ENCODE results near the gene HSPA1L. TPM values are rescaled to one million over a fixed set of nuclear protein-coding genes. Genes with fewer than 3 reads are reported as not detected.
A peak's percentile ranks its signal among the peaks of the same experiment; 100 is the strongest.
"Not testable (repeated sequence)": the region's sequence is repeated elsewhere in the genome, so short reads cannot be mapped to it uniquely, and the experiment has no call there.

The HSPA1L gene
- total and polyA plus RNA-seq, 10 of the 15 experiments (the other 5 are each of a cell fraction or from before 2014, with no cell fraction given), result 0.69 to 2.5 (median 1.5) TPM

GRCh38 chr6:31817929-31818511, 2.9 kb upstream of the HSPA1L start (continued):
- TF ChIP-seq, protein P1, sequence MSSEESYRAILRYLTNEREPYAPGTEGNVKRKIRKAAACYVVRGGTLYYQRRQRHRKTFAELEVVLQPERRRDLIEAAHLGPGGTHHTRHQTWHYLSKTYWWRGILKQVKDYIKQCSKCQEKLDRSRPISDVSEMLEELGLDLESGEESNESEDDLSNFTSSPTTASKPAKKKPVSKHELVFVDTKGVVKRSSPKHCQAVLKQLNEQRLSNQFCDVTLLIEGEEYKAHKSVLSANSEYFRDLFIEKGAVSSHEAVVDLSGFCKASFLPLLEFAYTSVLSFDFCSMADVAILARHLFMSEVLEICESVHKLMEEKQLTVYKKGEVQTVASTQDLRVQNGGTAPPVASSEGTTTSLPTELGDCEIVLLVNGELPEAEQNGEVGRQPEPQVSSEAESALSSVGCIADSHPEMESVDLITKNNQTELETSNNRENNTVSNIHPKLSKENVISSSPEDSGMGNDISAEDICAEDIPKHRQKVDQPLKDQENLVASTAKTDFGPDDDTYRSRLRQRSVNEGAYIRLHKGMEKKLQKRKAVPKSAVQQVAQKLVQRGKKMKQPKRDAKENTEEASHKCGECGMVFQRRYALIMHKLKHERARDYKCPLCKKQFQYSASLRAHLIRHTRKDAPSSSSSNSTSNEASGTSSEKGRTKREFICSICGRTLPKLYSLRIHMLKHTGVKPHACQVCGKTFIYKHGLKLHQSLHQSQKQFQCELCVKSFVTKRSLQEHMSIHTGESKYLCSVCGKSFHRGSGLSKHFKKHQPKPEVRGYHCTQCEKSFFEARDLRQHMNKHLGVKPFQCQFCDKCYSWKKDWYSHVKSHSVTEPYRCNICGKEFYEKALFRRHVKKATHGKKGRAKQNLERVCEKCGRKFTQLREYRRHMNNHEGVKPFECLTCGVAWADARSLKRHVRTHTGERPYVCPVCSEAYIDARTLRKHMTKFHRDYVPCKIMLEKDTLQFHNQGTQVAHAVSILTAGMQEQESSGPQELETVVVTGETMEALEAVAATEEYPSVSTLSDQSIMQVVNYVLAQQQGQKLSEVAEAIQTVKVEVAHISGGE (CRISPR knock-in tag; IDR thresholded peaks at IDR 0.05), result 0 out of 2 replicates have a peak, but pooled peaks have one; percentile 29

- H4K20me1 ChIP-seq (ENCODE audit: control insufficient read depth, insufficient read depth); in situ Hi-C loops (cut with MboI); H3K27me3 ChIP-seq (replicated peaks in 1 of 2; ENCODE audit: control insufficient read depth in 2 of 2, insufficient read depth in 2 of 2, low read length in 1 of 2); FAIRE-seq; ATAC-seq; DNase-seq (ENCODE audit: low read depth, low spot score); H3K9ac ChIP-seq (ENCODE audit: control insufficient read depth, insufficient read depth, low read length); intact Hi-C loops (cut with micrococcal nuclease; ENCODE audit: unreplicated experiment); H3K27ac ChIP-seq (ENCODE audit: control insufficient read depth, insufficient read depth); H3K9me3 ChIP-seq (replicated peaks; ENCODE audit: control insufficient read depth, insufficient read depth, low read length); H3K36me3 ChIP-seq (ENCODE audit: control insufficient read depth in 2 of 2, insufficient read depth in 2 of 2, low read length in 1 of 2); H3K79me2 ChIP-seq (ENCODE audit: control insufficient read depth, insufficient read depth, low read length): not testable (repeated sequence)
- Histone ChIP-seq H3K4me2 (ENCODE audit: control insufficient read depth, insufficient read depth) (peak overlapping the region; percentile 60), H2AFZ (ENCODE audit: control insufficient read depth, low read depth, low read length) (peak overlapping the region; percentile 12), H3K4me3 (peak overlapping the region; percentile 52; the same call in 1 of the 2 replicates), H3K4me1 (ENCODE audit: control insufficient read depth, insufficient read depth, low read length) (peaks cover 21% of the 10 kb centered on the region)
- CTCF ChIA-PET, result interaction anchor here (1.4 to 1.9 kb wide), 2 partner anchors 27 to 88 kb away, joined by 5 to 6 read pairs; partner anchors contain the start of gene DDAH2
- SMC1A ChIA-PET (ENCODE audit: uncharacterized antibody, unreplicated experiment), result interaction anchor here (1.0 to 1.5 kb wide), 4 partner anchors 11 to 43 kb away, joined by 3 to 9 read pairs (median 4); partner anchors contain the start of gene LSM2
- RAD21 ChIA-PET (ENCODE audit: unreplicated experiment), result interaction anchor here (1.0 to 1.5 kb wide), 3 partner anchors 10 to 13 kb away, joined by 3 to 5 read pairs (median 3); partner anchors contain the start of gene LSM2
- POLR2A ChIA-PET, result interaction anchor here (0.6 to 11.3 kb wide), 3 partner anchors 11 to 611 kb away, joined by 4 to 158 read pairs (median 5); partner anchors contain the start of genes CLIC1, LSM2 and MSH5
- TSS peak; percentile 56 for BruUV-seq (replicated peaks)
- WGBS (ENCODE audit: insufficient coverage, insufficient replicate concordance, low lambda C conversion rate, missing lambda C conversion rate), result 15% methylated on average over 10 of the region's 37 CpGs
- peak; percentile 30; the same call in 1 of the 2 replicates for TF ChIP-seq ATF7 (IDR thresholded peaks at IDR 0.05; ENCODE audit: low read depth)
- TF ChIP-seq ETV6 (conservative IDR thresholded peaks at IDR 0.05 in 1 of 2, IDR thresholded peaks at IDR 0.05 in 1 of 2; ENCODE audit: borderline replicate concordance in 1 of 2, low read depth in 1 of 2), result peak in 1 of 2 experiments; percentile 14; a peak in 1 of 4 replicates
- TF ChIP-seq, protein P2, sequence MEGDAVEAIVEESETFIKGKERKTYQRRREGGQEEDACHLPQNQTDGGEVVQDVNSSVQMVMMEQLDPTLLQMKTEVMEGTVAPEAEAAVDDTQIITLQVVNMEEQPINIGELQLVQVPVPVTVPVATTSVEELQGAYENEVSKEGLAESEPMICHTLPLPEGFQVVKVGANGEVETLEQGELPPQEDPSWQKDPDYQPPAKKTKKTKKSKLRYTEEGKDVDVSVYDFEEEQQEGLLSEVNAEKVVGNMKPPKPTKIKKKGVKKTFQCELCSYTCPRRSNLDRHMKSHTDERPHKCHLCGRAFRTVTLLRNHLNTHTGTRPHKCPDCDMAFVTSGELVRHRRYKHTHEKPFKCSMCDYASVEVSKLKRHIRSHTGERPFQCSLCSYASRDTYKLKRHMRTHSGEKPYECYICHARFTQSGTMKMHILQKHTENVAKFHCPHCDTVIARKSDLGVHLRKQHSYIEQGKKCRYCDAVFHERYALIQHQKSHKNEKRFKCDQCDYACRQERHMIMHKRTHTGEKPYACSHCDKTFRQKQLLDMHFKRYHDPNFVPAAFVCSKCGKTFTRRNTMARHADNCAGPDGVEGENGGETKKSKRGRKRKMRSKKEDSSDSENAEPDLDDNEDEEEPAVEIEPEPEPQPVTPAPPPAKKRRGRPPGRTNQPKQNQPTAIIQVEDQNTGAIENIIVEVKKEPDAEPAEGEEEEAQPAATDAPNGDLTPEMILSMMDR (IDR thresholded peaks at IDR 0.05 in 2 of 3, conservative IDR thresholded peaks at IDR 0.05 in 1 of 3; ENCODE audit: control insufficient read depth in 2 of 3, extremely low read depth in 1 of 3, insufficient read depth in 1 of 3, low read depth in 3 of 3, low read length in 3 of 3), result peak in 1 of 3 experiments; percentile 40; a peak in 1 of 6 replicates
- 0 out of 2 replicates have a peak, but pooled peaks have one; percentile 16 for TF ChIP-seq MLLT1 (IDR thresholded peaks at IDR 0.05)
- TF ChIP-seq RAD21 (IDR thresholded peaks at IDR 0.05; ENCODE audit: insufficient read depth, low read depth, low read length), result peak; percentile 33; the same call in 1 of the 2 replicates
These were observed 2.2 kb upstream of the HSPA1L start for GRCh38 chr6:31817133-31817928.

Data from GM12878 (cell line).